ENCODE data around the gene C2orf81. TPM values are rescaled to one million over a fixed set of nuclear protein-coding genes. Genes with fewer than 3 reads are reported as not detected.

The C2orf81 gene
- total RNA-seq, 1 donor from 2014 or later: 7.9 TPM

DNA sequence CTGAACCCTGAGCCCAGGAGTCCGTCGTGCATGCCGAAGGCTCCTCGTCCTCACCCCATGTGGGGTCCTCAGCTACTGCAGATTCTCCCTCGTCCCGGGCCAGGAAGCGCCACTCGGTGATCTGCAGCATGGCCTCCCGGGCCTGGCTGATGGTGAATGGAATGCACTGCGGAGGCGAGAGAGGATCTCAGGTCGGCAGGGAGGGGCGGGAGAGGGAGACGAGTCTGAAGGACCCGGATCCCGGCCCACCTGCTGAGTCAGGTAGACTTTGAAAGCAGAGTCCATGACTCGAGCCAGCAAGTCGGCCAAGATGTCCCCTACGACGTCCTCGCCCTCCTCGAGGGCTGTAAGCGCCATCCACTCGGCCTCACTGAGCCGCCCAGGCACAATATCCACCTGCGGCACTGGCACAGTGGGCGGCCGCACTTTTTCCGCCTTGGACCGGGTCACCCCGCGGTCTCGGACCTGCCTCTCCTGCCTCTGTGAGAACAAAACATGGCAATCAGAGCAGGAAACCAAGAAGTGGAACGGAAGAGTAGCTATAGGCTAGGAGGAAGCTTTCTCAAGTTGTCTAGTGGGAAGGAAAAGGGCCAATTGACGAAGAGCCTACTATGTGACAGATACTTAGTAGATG lies 5.5 kb downstream of the C2orf81 start:
- TF ChIP-seq, protein P1, sequence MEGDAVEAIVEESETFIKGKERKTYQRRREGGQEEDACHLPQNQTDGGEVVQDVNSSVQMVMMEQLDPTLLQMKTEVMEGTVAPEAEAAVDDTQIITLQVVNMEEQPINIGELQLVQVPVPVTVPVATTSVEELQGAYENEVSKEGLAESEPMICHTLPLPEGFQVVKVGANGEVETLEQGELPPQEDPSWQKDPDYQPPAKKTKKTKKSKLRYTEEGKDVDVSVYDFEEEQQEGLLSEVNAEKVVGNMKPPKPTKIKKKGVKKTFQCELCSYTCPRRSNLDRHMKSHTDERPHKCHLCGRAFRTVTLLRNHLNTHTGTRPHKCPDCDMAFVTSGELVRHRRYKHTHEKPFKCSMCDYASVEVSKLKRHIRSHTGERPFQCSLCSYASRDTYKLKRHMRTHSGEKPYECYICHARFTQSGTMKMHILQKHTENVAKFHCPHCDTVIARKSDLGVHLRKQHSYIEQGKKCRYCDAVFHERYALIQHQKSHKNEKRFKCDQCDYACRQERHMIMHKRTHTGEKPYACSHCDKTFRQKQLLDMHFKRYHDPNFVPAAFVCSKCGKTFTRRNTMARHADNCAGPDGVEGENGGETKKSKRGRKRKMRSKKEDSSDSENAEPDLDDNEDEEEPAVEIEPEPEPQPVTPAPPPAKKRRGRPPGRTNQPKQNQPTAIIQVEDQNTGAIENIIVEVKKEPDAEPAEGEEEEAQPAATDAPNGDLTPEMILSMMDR (conservative IDR thresholded peaks at IDR 0.05): no peak
- H3K27ac Mint-ChIP-seq (ENCODE audit: unreplicated experiment): no peak overlapping the region
- no peak for DNase-seq (ENCODE audit: low read depth, low spot score)
- H3K4me3 Mint-ChIP-seq: no peak overlapping the region
- H3K9me3 Mint-ChIP-seq: no peaks in the 10 kb centered on the region
- H3K27me3 Mint-ChIP-seq (ENCODE audit: low read depth): no peaks in the 10 kb centered on the region
- H3K4me1 Mint-ChIP-seq: peaks cover under 1% of the 10 kb centered on the region
- H3K36me3 Mint-ChIP-seq (ENCODE audit: low read depth): no peaks in the 10 kb centered on the region

DNA sequence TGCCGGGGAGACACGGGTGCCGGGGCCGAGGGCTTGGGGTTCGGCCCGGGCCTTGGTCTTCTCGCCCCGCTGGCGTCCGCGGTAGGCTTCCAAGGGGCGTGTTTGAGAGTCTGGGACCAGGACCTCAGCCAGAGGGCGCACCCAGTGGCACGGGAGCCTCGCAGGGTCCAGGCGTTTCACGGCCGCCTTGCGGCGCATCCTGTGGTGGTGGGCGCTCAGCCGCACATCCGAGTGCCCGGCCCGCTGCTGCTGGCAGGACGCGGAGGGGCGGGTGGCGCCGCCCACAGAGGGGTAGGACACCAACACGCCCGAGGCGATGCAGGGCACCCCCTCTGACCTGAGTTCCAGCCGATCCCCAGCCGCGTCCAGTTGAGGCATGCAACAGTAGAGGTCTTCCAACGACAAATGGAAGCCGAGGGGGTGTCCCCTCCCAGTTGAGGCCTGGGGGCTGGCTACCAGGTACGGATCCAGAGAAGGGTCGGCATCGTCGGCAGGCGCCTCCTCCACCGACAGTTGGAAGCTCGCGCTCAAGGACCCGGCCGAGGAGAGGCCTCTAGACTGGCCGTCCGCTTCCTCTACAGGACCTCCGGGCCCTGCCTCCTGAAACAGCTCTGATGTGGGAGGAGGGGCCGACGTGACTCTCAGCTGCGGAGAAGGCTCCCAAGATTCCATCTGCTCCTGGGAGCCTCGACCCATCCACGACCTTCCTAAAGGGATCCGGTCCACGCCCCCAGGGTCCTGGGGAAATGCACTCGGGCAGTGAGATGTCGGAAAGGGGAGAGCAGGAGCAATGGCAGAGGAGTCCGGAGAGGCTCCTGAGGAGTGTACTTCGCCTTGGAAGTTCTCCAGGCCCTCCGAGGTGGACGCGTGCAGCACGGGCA lies 6.3 kb downstream of the C2orf81 start:
- Mint-ChIP-seq H3K27me3 (ENCODE audit: low read depth) (no peaks in the 10 kb centered on the region), H3K36me3 (ENCODE audit: low read depth) (no peaks in the 10 kb centered on the region), H3K4me1 (no peaks in the 10 kb centered on the region), H3K27ac (ENCODE audit: unreplicated experiment) (no peak overlapping the region), H3K9me3 (no peaks in the 10 kb centered on the region), H3K4me3 (no peak overlapping the region)
- TF ChIP-seq, protein P1 (conservative IDR thresholded peaks at IDR 0.05): no peak
- DNase-seq (ENCODE audit: low read depth, low spot score): no peak

DNA sequence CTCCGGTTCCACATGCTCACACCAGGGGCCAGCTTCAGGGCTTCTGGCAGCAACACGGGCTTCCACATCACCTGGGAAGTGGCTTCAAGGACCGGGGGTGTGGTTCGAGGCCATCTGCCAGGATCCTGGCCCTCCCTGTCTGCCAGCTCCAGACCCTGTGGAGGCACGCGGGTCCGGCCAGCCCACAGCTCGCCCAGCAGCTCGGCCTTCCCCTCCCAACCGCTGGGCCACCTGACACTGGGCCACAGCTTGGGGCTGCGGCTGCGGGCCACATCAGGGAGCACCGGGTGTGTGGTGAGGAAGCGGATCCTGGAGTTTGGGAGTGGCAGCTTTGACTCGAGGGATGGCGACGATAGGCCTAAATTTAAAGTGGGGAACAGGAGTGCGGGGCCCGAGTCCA lies 7.0 kb downstream of the C2orf81 start:
- no peak for DNase-seq (ENCODE audit: low read depth, low spot score)
- Mint-ChIP-seq H3K27me3 (ENCODE audit: low read depth) (no peaks in the 10 kb centered on the region), H3K4me1 (no peaks in the 10 kb centered on the region), H3K4me3 (no peak overlapping the region), H3K27ac (ENCODE audit: unreplicated experiment) (no peak overlapping the region), H3K9me3 (no peaks in the 10 kb centered on the region), H3K36me3 (ENCODE audit: low read depth) (no peaks in the 10 kb centered on the region)
- TF ChIP-seq, protein P1 (conservative IDR thresholded peaks at IDR 0.05): no peak

GRCh38 chr2:74413001-74413698 lies 8.3 kb downstream of the C2orf81 start:
- Mint-ChIP-seq H3K36me3 (ENCODE audit: low read depth) (no peaks in the 10 kb centered on the region), H3K27me3 (ENCODE audit: low read depth) (no peaks in the 10 kb centered on the region), H3K27ac (ENCODE audit: unreplicated experiment) (no peak overlapping the region), H3K9me3 (no peaks in the 10 kb centered on the region), H3K4me1 (no peaks in the 10 kb centered on the region), H3K4me3 (no peak overlapping the region)
- no peak for DNase-seq (ENCODE audit: low read depth, low spot score)
- TF ChIP-seq, protein P1 (conservative IDR thresholded peaks at IDR 0.05): no peak

DNA sequence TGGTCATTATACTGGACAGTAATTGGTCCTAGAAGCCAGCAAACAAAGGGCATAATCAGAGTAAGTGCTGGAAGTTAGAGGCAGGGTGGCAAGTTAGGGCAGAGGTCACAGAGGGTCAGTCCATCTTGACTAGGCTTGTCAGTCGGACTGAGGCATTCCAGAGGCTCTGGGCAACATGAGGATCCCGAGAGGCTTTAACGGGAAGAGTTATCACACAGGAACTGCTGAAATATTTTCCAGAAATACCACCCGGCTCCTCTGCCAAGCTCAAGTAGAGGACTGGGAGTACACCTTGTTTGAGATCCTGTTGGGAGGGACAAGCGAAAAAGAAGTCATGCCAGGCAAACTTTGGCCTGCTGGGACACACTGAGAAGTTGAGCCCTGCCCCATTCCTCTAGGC lies 13.7 kb downstream of the C2orf81 start:
- no peak overlapping the region for H3K27ac Mint-ChIP-seq (ENCODE audit: unreplicated experiment)
- TF ChIP-seq, protein P1 (conservative IDR thresholded peaks at IDR 0.05): no peak
- no peaks in the 10 kb centered on the region for H3K36me3 Mint-ChIP-seq (ENCODE audit: low read depth)
- DNase-seq (ENCODE audit: low read depth, low spot score): no peak
- H3K9me3 Mint-ChIP-seq: no peaks in the 10 kb centered on the region
- H3K4me3 Mint-ChIP-seq: no peak overlapping the region
- peaks cover 5% of the 10 kb centered on the region for H3K4me1 Mint-ChIP-seq
- no peaks in the 10 kb centered on the region for H3K27me3 Mint-ChIP-seq (ENCODE audit: low read depth)
